ENCODE data around the gene MAP2K5. TPM values are rescaled to one million over a fixed set of nuclear protein-coding genes. Genes with fewer than 3 reads are reported as not detected.

Gene MAP2K5
- total RNA-seq, 1 donor from 2014 or later = 29.0 TPM

- Mint-ChIP-seq H3K4me1 (ENCODE audit: low read depth, unreplicated experiment) (peaks cover 73% of the 10 kb centered on the region), H3K36me3 (ENCODE audit: unreplicated experiment) (no peaks in the 10 kb centered on the region), H3K27me3 (ENCODE audit: unreplicated experiment) (peaks cover 5% of the 10 kb centered on the region), H3K9me3 (ENCODE audit: unreplicated experiment) (peaks cover 8% of the 10 kb centered on the region), H3K27ac (ENCODE audit: unreplicated experiment) (peak overlapping the region; percentile 95), H3K4me3 (ENCODE audit: unreplicated experiment) (peak overlapping the region; percentile 76)
- DNase-seq = no peak
- TF ChIP-seq CTCF (IDR thresholded peaks at IDR 0.05; ENCODE audit: partially characterized antibody, unreplicated experiment) = no peak
Measured at GRCh38 chr15:67781907-67782690, 239.6 kb downstream of the MAP2K5 start.

- Mint-ChIP-seq H3K27me3 (ENCODE audit: unreplicated experiment) (peaks cover 5% of the 10 kb centered on the region), H3K4me3 (ENCODE audit: unreplicated experiment) (peak overlapping the region; percentile 69), H3K9me3 (ENCODE audit: unreplicated experiment) (peaks cover 8% of the 10 kb centered on the region), H3K4me1 (ENCODE audit: low read depth, unreplicated experiment) (peaks cover 71% of the 10 kb centered on the region), H3K27ac (ENCODE audit: unreplicated experiment) (peak overlapping the region; percentile 95), H3K36me3 (ENCODE audit: unreplicated experiment) (no peaks in the 10 kb centered on the region)
- TF ChIP-seq CTCF (IDR thresholded peaks at IDR 0.05; ENCODE audit: partially characterized antibody, unreplicated experiment) = no peak
- no peak for DNase-seq
Measured at GRCh38 chr15:67782691-67782991, 240.1 kb downstream of the MAP2K5 start.

GRCh38 chr15:67783303-67783702 is 240.8 kb downstream of the MAP2K5 start:
- H3K36me3 Mint-ChIP-seq (ENCODE audit: unreplicated experiment) = no peaks in the 10 kb centered on the region
- H3K9me3 Mint-ChIP-seq (ENCODE audit: unreplicated experiment) = peaks cover 8% of the 10 kb centered on the region
- peaks cover 68% of the 10 kb centered on the region for H3K4me1 Mint-ChIP-seq (ENCODE audit: low read depth, unreplicated experiment)
- peaks cover 4% of the 10 kb centered on the region for H3K27me3 Mint-ChIP-seq (ENCODE audit: unreplicated experiment)
- H3K4me3 Mint-ChIP-seq (ENCODE audit: unreplicated experiment) = peak overlapping the region; percentile 69
- peak overlapping the region; percentile 95 for H3K27ac Mint-ChIP-seq (ENCODE audit: unreplicated experiment)
- DNase-seq = no peak
- TF ChIP-seq CTCF (IDR thresholded peaks at IDR 0.05; ENCODE audit: partially characterized antibody, unreplicated experiment) = no peak

- Mint-ChIP-seq H3K27ac (ENCODE audit: unreplicated experiment) (no peak overlapping the region), H3K4me1 (ENCODE audit: low read depth, unreplicated experiment) (peaks cover 60% of the 10 kb centered on the region), H3K36me3 (ENCODE audit: unreplicated experiment) (no peaks in the 10 kb centered on the region), H3K9me3 (ENCODE audit: unreplicated experiment) (peaks cover 8% of the 10 kb centered on the region), H3K27me3 (ENCODE audit: unreplicated experiment) (peaks cover 4% of the 10 kb centered on the region), H3K4me3 (ENCODE audit: unreplicated experiment) (no peak overlapping the region)
- DNase-seq = no peak
- TF ChIP-seq CTCF (IDR thresholded peaks at IDR 0.05; ENCODE audit: partially characterized antibody, unreplicated experiment) = no peak
Measured at GRCh38 chr15:67784090-67784781, 241.7 kb downstream of the MAP2K5 start.

GRCh38 chr15:67784856-67785430 is 242.4 kb downstream of the MAP2K5 start:
- Mint-ChIP-seq H3K4me1 (ENCODE audit: low read depth, unreplicated experiment) (peaks cover 53% of the 10 kb centered on the region), H3K4me3 (ENCODE audit: unreplicated experiment) (no peak overlapping the region), H3K36me3 (ENCODE audit: unreplicated experiment) (no peaks in the 10 kb centered on the region), H3K9me3 (ENCODE audit: unreplicated experiment) (peaks cover 8% of the 10 kb centered on the region), H3K27me3 (ENCODE audit: unreplicated experiment) (peaks cover 5% of the 10 kb centered on the region), H3K27ac (ENCODE audit: unreplicated experiment) (peak overlapping the region; percentile 43)
- no peak for DNase-seq
- no peak for TF ChIP-seq CTCF (IDR thresholded peaks at IDR 0.05; ENCODE audit: partially characterized antibody, unreplicated experiment)
